GM23338 (cell line): ENCODE data around the gene CDC42EP5. TPM values are rescaled to one million over a fixed set of nuclear protein-coding genes. Genes with fewer than 3 reads are reported as not detected.
"Not testable (repeated sequence)": the region's sequence is repeated elsewhere in the genome, so short reads cannot be mapped to it uniquely, and the experiment has no call there.

Source experiments
- ATAC-seq: fragments of 200-7000 bp; cut with Tn5 transposase; 3 replicates; pipeline ENCODE4 v1.9.1; 2020
- DNase-seq: peaks from one replicate; pipeline ENCODE4 v3.0.0-alpha.2; 2015; ENCODE audit warnings: low spot score
- H2AFZ ChIP-seq: fragments of 200-600 bp; sonication (generic); 2 replicates; pipeline ENCODE4 v1.8.0; 2016; ENCODE audit warnings: antibody characterized with exemption, mild to moderate bottlenecking, moderate library complexity
- H3F3A ChIP-seq: fragments of 200-600 bp; sonication (generic); replicated peaks from 2 replicates; pipeline ENCODE4 v1.8.0; 2017; ENCODE audit warnings: antibody characterized with exemption, mixed run types, low read depth
- H3K27ac ChIP-seq: fragments of 200-600 bp; sonication (generic); 2 replicates; pipeline ENCODE4 v1.6.1; 2016; ENCODE audit warnings: low read depth
- H3K27me3 ChIP-seq: fragments of 200-600 bp; sonication (generic); 2 replicates; pipeline ENCODE4 v1.8.0; 2016; ENCODE audit warnings: mild to moderate bottlenecking, mixed run types, moderate library complexity; ENCODE audit not compliant: insufficient read depth
- H3K36me3 ChIP-seq: fragments of 200-600 bp; sonication (generic); 2 replicates; pipeline ENCODE4 v1.8.0; 2016; ENCODE audit warnings: mild to moderate bottlenecking; ENCODE audit not compliant: insufficient read depth
- H3K4me1 ChIP-seq: fragments of 200-600 bp; sonication (generic); 2 replicates; pipeline ENCODE4 v1.8.0; 2016; ENCODE audit warnings: mild to moderate bottlenecking, moderate library complexity; ENCODE audit not compliant: insufficient read depth
- H3K4me2 ChIP-seq: fragments of 200-600 bp; sonication (generic); 2 replicates; pipeline ENCODE4 v1.7.1; 2017; ENCODE audit warnings: mixed run types
- H3K4me3 ChIP-seq: fragments of 200-600 bp; sonication (generic); 2 replicates; pipeline ENCODE4 v1.6.1; 2016; ENCODE audit warnings: mixed run types
- H3K79me2 ChIP-seq: fragments of 200-600 bp; sonication (generic); replicated peaks from 2 replicates; pipeline ENCODE4 v1.8.0; 2017; ENCODE audit warnings: mild to moderate bottlenecking; ENCODE audit not compliant: insufficient read depth
- H3K9me2 ChIP-seq: fragments of 200-600 bp; sonication (generic); 2 replicates; pipeline ENCODE4 v1.8.0; 2017; ENCODE audit not compliant: insufficient read depth
- H4K20me1 ChIP-seq: fragments of 200-600 bp; sonication (generic); replicated peaks from 2 replicates; pipeline ENCODE4 v1.8.0; 2017; ENCODE audit warnings: mild to moderate bottlenecking; ENCODE audit not compliant: insufficient read depth
- H3K27ac Mint-ChIP-seq: 2 replicates; pipeline ENCODE4 v1.8.0; 2020; ENCODE audit warnings: inconsistent platforms, mild to moderate bottlenecking, moderate library complexity, mixed read lengths
- H3K27me3 Mint-ChIP-seq: 3 replicates; pipeline ENCODE4 v1.8.0; 2022; ENCODE audit warnings: low read depth, mild to moderate bottlenecking, moderate library complexity, mixed read lengths, inconsistent platforms; ENCODE audit not compliant: insufficient read depth, poor library complexity
- H3K36me3 Mint-ChIP-seq: 3 replicates; pipeline ENCODE4 v1.8.0; 2021; ENCODE audit warnings: low read depth, mild to moderate bottlenecking, inconsistent platforms, moderate library complexity, mixed read lengths
- H3K4me1 Mint-ChIP-seq: 3 replicates; pipeline ENCODE4 v1.8.0; 2020; ENCODE audit warnings: mild to moderate bottlenecking, inconsistent platforms, mixed read lengths
- H3K4me3 Mint-ChIP-seq: 3 replicates; pipeline ENCODE4 v1.8.0; 2021; ENCODE audit warnings: moderate library complexity, mild to moderate bottlenecking, inconsistent platforms, mixed read lengths
- H3K9me3 Mint-ChIP-seq: 3 replicates; pipeline ENCODE4 v1.8.0; 2020; ENCODE audit warnings: moderate library complexity, mild to moderate bottlenecking, inconsistent platforms, mixed read lengths
- EZH2 ChIP-seq: fragments of 200-600 bp; sonication (generic); IDR thresholded peaks from one replicate; pipeline ENCODE4 v1.8.0; 2017; ENCODE audit warnings: antibody characterized with exemption, mild to moderate bottlenecking, low read depth; ENCODE audit not compliant: unreplicated experiment
- EZH2phosphoT487 ChIP-seq: fragments of 200-600 bp; sonication (generic); IDR thresholded peaks from one replicate; pipeline ENCODE4 v1.8.1; 2018; ENCODE audit warnings: antibody characterized with exemption; ENCODE audit not compliant: unreplicated experiment
- NANOG ChIP-seq: IDR thresholded peaks from 2 replicates; pipeline ENCODE4 v1.6.1; 2016; ENCODE audit warnings: antibody characterized with exemption, borderline replicate concordance
- ZNF114 ChIP-seq: fragments of 250-450 bp; sonication (Bioruptor Pico); IDR thresholded peaks from 2 replicates; pipeline ENCODE4 v1.5.0; 2020; ENCODE audit warnings: mild to moderate bottlenecking, moderate library complexity
- polyA plus RNA-seq: library from polyadenylated mRNA; unstranded; fragments of >200 nt; fragmentation: Nextera tagmentation; extraction: Ambion mirVana; gene quantifications from 2 replicates; pipeline ENCODE4 v1.2.1, GENCODE V29; 2016
- total RNA-seq: library from RNA; depleted of rRNA; stranded (reverse); fragments of >200 nt; shearing (Covaris generic); gene quantifications from 2 replicates; pipeline ENCODE4 v1.2.3, GENCODE V29; 2014
- TF ChIP-seq, protein P1 (sequence below): fragments of 250-450 bp; sonication (Bioruptor Pico); IDR thresholded peaks from 2 replicates; pipeline ENCODE4 v1.5.0; 2020; ENCODE audit warnings: mild to moderate bottlenecking, moderate library complexity

Gene CDC42EP5
- total and polyA plus RNA-seq, 2 experiments from 2014 or later = 1.4 to 3.4 TPM

DNA sequence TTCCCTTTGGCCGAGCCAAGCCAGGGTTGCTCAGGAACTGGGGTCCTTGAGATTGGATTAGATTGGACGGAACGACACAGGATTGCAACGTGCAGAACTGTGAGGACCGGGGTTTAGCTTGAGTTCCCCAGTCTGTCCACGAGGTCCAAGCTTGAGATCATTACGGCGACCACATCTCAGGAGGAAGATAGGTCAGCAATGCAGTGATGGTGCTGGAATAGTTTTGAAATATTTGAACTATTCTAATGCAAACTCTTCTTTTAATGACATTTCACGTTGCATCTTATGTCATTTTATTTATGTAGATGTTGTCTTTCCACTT, 25.3 kb upstream of the CDC42EP5 start:
- H4K20me1 ChIP-seq, H3K4me1 ChIP-seq, H3K4me2 ChIP-seq, H3F3A ChIP-seq, H3K9me2 ChIP-seq, DNase-seq, H2AFZ ChIP-seq, ATAC-seq, H3K4me1 Mint-ChIP-seq, H3K27ac Mint-ChIP-seq, H3K4me3 ChIP-seq, H3K27ac ChIP-seq, H3K27me3 Mint-ChIP-seq, H3K27me3 ChIP-seq, H3K4me3 Mint-ChIP-seq, H3K79me2 ChIP-seq, H3K36me3 ChIP-seq: not testable (repeated sequence)
- Mint-ChIP-seq H3K9me3 (peaks cover 91% of the 10 kb centered on the region), H3K36me3 (peaks cover 25% of the 10 kb centered on the region)

DNA sequence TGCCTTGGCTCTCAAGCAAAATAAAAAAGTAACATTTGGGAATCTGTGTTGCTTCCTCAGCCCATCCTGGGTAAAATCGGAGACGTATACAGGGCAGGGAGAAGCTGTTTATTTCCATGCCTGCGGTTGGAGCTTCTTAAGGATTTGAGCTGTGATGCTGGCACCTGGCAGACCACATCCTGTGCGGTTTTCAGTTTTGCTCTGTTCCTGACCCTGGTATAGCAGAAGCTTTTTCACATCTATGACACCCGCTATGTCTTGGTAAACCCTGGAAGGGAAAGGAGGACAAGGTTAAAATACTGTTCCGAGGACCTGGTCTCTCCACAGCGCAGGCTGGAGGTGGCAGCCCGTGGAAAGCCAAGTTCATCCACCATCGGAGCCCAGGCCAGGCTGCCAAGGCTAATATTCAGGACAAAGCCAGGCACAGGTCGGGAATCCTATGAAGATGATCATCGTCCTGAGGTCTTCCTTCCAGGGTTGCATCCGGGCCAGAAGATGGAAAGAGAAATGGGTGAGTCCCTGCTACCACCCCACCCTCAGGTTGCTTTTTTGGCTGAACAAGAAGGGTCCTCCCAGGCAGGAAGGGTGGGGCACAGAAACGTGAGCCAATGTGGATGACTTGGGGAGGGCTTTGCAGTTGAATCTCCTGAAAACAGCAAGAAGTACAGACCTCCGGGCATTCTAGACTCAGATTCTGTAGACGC, 24.8 kb upstream of the CDC42EP5 start:
- H3K27me3 Mint-ChIP-seq, H3K4me2 ChIP-seq, H4K20me1 ChIP-seq, H3K36me3 ChIP-seq, H3K4me3 ChIP-seq, H2AFZ ChIP-seq, ATAC-seq, H3K27ac ChIP-seq, H3K4me1 Mint-ChIP-seq, H3K79me2 ChIP-seq, H3K9me2 ChIP-seq, H3K27me3 ChIP-seq, H3K4me1 ChIP-seq, H3K4me3 Mint-ChIP-seq, DNase-seq, H3F3A ChIP-seq, H3K27ac Mint-ChIP-seq: not testable (repeated sequence)
- peaks cover 28% of the 10 kb centered on the region for H3K36me3 Mint-ChIP-seq
- H3K9me3 Mint-ChIP-seq = peaks cover 92% of the 10 kb centered on the region

DNA sequence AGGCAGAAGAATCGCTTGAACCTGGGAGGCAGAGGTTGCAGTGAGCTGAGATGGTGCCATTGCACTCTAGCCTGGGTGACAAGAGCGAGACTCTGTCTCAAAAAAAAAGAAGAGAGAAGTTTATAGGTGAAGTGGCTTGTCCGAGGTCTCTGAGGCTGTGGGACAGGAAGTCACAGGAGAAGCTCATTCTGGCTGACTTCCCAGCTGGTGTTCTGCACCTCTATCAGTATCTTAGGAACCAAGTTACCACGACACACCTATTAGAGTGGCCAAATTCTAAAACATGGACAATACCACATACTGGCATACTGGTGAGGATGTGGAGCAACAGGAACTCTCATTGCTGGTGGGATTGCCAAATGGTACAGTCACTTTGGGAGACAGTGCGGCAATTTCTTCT, 22.2 kb upstream of the CDC42EP5 start:
- Mint-ChIP-seq H3K9me3 (peaks cover 96% of the 10 kb centered on the region), H3K36me3 (peaks cover 24% of the 10 kb centered on the region; the same call in 2 of the 3 replicates)
- not testable (repeated sequence) for H3K4me3 Mint-ChIP-seq, H3K36me3 ChIP-seq, H3F3A ChIP-seq, H3K4me2 ChIP-seq, ATAC-seq, H3K4me1 Mint-ChIP-seq, DNase-seq, H3K27me3 ChIP-seq, H3K27me3 Mint-ChIP-seq, H3K9me2 ChIP-seq, H3K79me2 ChIP-seq, H3K4me1 ChIP-seq, H3K4me3 ChIP-seq, H2AFZ ChIP-seq, H3K27ac Mint-ChIP-seq, H4K20me1 ChIP-seq, H3K27ac ChIP-seq

DNA sequence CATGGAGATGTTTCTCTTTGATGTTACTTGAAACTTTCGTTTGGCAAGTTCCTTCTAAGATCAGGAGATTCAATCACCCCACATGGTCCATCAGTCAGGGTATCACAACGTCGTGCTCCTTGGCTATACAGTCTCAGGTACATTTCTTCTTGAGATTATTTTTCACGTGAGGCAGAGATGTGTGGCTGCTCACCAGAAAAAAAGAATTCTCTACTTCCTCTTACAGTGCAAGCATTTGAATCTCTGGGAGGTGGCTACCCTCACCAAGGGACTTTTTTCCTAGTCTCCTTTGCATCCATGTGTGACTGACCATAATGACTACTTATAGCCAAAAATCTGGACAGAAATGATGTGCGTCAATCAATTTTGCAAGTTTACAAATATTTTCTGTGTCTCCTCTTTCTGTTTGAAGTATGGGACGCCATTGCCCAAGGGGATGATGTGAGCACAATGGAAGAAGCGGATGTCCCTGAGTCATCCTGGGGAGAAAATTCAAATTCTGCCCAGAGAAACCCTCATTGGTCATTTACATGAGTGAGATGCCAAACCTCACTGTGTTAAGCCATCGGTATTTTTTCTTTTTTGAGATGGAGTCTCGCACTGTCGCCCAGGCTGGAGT, 21.0 kb upstream of the CDC42EP5 start:
- Mint-ChIP-seq H3K9me3 (peaks cover 99% of the 10 kb centered on the region), H3K27me3 (peaks cover 3% of the 10 kb centered on the region), H3K4me3 (no peak overlapping the region), H3K27ac (no peak overlapping the region), H3K36me3 (peaks cover 26% of the 10 kb centered on the region; the same call in 2 of the 3 replicates), H3K4me1 (no peaks in the 10 kb centered on the region)
- H3K4me3 ChIP-seq = no peak overlapping the region
- no peaks in the 10 kb centered on the region for H3K4me1 ChIP-seq
- H3K27me3 ChIP-seq = no peaks in the 10 kb centered on the region
- H2AFZ ChIP-seq = no peak overlapping the region
- no peak overlapping the region for H3K4me2 ChIP-seq
- no peak overlapping the region for H3K27ac ChIP-seq
- H3K9me2 ChIP-seq = no peaks in the 10 kb centered on the region
- no peak for ATAC-seq
- no peaks in the 10 kb centered on the region for H3F3A ChIP-seq
- no peak for DNase-seq
- H4K20me1 ChIP-seq = no peaks in the 10 kb centered on the region
- no peaks in the 10 kb centered on the region for H3K79me2 ChIP-seq
- no peaks in the 10 kb centered on the region for H3K36me3 ChIP-seq
- TF ChIP-seq EZH2phosphoT487 (no peak), EZH2 (no peak), NANOG (no peak), ZNF114 (CRISPR knock-in tag) (no peak)
- TF ChIP-seq, protein P1, sequence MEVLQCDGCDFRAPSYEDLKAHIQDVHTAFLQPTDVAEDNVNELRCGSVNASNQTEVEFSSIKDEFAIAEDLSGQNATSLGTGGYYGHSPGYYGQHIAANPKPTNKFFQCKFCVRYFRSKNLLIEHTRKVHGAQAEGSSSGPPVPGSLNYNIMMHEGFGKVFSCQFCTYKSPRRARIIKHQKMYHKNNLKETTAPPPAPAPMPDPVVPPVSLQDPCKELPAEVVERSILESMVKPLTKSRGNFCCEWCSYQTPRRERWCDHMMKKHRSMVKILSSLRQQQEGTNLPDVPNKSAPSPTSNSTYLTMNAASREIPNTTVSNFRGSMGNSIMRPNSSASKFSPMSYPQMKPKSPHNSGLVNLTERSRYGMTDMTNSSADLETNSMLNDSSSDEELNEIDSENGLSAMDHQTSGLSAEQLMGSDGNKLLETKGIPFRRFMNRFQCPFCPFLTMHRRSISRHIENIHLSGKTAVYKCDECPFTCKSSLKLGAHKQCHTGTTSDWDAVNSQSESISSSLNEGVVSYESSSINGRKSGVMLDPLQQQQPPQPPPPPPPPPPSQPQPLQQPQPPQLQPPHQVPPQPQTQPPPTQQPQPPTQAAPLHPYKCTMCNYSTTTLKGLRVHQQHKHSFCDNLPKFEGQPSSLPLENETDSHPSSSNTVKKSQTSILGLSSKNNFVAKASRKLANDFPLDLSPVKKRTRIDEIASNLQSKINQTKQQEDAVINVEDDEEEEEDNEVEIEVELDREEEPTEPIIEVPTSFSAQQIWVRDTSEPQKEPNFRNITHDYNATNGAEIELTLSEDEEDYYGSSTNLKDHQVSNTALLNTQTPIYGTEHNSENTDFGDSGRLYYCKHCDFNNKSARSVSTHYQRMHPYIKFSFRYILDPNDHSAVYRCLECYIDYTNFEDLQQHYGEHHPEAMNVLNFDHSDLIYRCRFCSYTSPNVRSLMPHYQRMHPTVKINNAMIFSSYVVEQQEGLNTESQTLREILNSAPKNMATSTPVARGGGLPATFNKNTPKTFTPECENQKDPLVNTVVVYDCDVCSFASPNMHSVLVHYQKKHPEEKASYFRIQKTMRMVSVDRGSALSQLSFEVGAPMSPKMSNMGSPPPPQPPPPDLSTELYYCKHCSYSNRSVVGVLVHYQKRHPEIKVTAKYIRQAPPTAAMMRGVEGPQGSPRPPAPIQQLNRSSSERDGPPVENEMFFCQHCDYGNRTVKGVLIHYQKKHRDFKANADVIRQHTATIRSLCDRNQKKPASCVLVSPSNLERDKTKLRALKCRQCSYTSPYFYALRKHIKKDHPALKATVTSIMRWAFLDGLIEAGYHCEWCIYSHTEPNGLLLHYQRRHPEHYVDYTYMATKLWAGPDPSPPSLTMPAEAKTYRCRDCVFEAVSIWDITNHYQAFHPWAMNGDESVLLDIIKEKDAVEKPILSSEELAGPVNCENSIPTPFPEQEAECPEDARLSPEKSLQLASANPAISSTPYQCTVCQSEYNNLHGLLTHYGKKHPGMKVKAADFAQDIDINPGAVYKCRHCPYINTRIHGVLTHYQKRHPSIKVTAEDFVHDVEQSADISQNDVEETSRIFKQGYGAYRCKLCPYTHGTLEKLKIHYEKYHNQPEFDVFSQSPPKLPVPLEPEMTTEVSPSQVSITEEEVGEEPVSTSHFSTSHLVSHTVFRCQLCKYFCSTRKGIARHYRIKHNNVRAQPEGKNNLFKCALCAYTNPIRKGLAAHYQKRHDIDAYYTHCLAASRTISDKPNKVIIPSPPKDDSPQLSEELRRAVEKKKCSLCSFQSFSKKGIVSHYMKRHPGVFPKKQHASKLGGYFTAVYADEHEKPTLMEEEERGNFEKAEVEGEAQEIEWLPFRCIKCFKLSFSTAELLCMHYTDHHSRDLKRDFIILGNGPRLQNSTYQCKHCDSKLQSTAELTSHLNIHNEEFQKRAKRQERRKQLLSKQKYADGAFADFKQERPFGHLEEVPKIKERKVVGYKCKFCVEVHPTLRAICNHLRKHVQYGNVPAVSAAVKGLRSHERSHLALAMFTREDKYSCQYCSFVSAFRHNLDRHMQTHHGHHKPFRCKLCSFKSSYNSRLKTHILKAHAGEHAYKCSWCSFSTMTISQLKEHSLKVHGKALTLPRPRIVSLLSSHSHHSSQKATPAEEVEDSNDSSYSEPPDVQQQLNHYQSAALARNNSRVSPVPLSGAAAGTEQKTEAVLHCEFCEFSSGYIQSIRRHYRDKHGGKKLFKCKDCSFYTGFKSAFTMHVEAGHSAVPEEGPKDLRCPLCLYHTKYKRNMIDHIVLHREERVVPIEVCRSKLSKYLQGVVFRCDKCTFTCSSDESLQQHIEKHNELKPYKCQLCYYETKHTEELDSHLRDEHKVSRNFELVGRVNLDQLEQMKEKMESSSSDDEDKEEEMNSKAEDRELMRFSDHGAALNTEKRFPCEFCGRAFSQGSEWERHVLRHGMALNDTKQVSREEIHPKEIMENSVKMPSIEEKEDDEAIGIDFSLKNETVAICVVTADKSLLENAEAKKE = no peak
